ENCODE measurements around the gene NT5DC3.

NT5DC3 gene

GRCh38 chr12:103782399-103782798 lies 58.6 kb downstream of the NT5DC3 start:
- H2AFZ ChIP-seq (ENCODE audit: low read length): no peak overlapping the region

GRCh38 chr12:103780992-103781391 lies 60.0 kb downstream of the NT5DC3 start:
- no CpG with 5 or more reads among the region's 3 CpGs for WGBS, 2 donors (ENCODE audit: extremely low coverage in 2 of 2, insufficient read length in 2 of 2, insufficient replicate concordance in 1 of 2)
- Histone ChIP-seq H2AK5ac (ENCODE audit: low read depth, low read length) (no peak overlapping the region), H2BK120ac (ENCODE audit: low read depth, low read length) (no peak overlapping the region), H2AFZ (ENCODE audit: low read length) (no peak overlapping the region), H3K23ac (ENCODE audit: low read depth, low read length, poor library complexity) (no peak overlapping the region), H3K27me3 (ENCODE audit: control insufficient read depth in 3 of 3, insufficient read depth in 3 of 3, low read depth in 1 of 3, low read length in 3 of 3) (no peaks in the 10 kb centered on the region), H3K36me3 (replicated peaks in 1 of 2; ENCODE audit: control insufficient read depth in 2 of 2, insufficient read depth in 2 of 2, low read length in 2 of 2) (peaks cover 7 to 70% of the 10 kb centered on the region in 2 donors), H3K4me2 (ENCODE audit: insufficient read depth, low read length, poor library complexity, severe bottlenecking) (no peak overlapping the region), H4K8ac (ENCODE audit: low read depth, low read length) (no peak overlapping the region), H3K18ac (ENCODE audit: low read length) (no peak overlapping the region), H3K4me3 (ENCODE audit: low read length in 2 of 2) (no peak overlapping the region), H2BK5ac (ENCODE audit: low read length) (no peak overlapping the region), H3K14ac (ENCODE audit: low read length) (no peak overlapping the region), H3K79me1 (ENCODE audit: low read depth, low read length) (no peaks in the 10 kb centered on the region), H2BK15ac (ENCODE audit: low read length) (no peak overlapping the region), H3K9ac (ENCODE audit: low read depth, low read length, poor library complexity) (no peak overlapping the region), H4K91ac (ENCODE audit: low read depth, low read length, poor library complexity) (no peak overlapping the region), H3K4me1 (ENCODE audit: control insufficient read depth in 2 of 2, insufficient read depth in 1 of 2, low read depth in 1 of 2, low read length in 2 of 2) (peaks cover 0 to 4% of the 10 kb centered on the region in 2 donors), H2BK12ac (ENCODE audit: low read length) (no peak overlapping the region), H3K9me3 (replicated peaks in 1 of 2; ENCODE audit: control insufficient read depth in 2 of 2, insufficient read depth in 1 of 2, low read depth in 1 of 2, low read length in 2 of 2) (no peaks in the 10 kb centered on the region), H3K4ac (ENCODE audit: low read length) (no peak overlapping the region), H3K27ac (replicated peaks; ENCODE audit: low read length) (no peak overlapping the region)
- DNase-seq (ENCODE audit: low spot score): no peak

More at GRCh38 chr12:103782399-103782798, 58.6 kb downstream of the NT5DC3 start:
- no CpG with 5 or more reads among the region's 3 CpGs for WGBS, 2 donors (ENCODE audit: extremely low coverage in 2 of 2, insufficient read length in 2 of 2, insufficient replicate concordance in 1 of 2)
- Histone ChIP-seq H3K9me3 (replicated peaks in 1 of 2; ENCODE audit: control insufficient read depth in 2 of 2, insufficient read depth in 1 of 2, low read depth in 1 of 2, low read length in 2 of 2) (no peaks in the 10 kb centered on the region), H4K8ac (ENCODE audit: low read depth, low read length) (no peak overlapping the region), H3K27me3 (ENCODE audit: control insufficient read depth in 3 of 3, insufficient read depth in 3 of 3, low read depth in 1 of 3, low read length in 3 of 3) (no peaks in the 10 kb centered on the region), H2BK5ac (ENCODE audit: low read length) (no peak overlapping the region), H3K9ac (ENCODE audit: low read depth, low read length, poor library complexity) (no peak overlapping the region), H2BK15ac (ENCODE audit: low read length) (no peak overlapping the region), H3K27ac (replicated peaks; ENCODE audit: low read length) (no peak overlapping the region), H2BK120ac (ENCODE audit: low read depth, low read length) (no peak overlapping the region), H2BK12ac (ENCODE audit: low read length) (no peak overlapping the region), H4K91ac (ENCODE audit: low read depth, low read length, poor library complexity) (no peak overlapping the region), H3K4me3 (ENCODE audit: low read length in 2 of 2) (no peak overlapping the region), H3K4ac (ENCODE audit: low read length) (no peak overlapping the region), H3K4me1 (ENCODE audit: control insufficient read depth in 2 of 2, insufficient read depth in 1 of 2, low read depth in 1 of 2, low read length in 2 of 2) (peaks cover 0 to 4% of the 10 kb centered on the region in 2 donors), H2AK5ac (ENCODE audit: low read depth, low read length) (no peak overlapping the region), H3K4me2 (ENCODE audit: insufficient read depth, low read length, poor library complexity, severe bottlenecking) (no peak overlapping the region), H3K14ac (ENCODE audit: low read length) (no peak overlapping the region), H3K36me3 (replicated peaks in 1 of 2; ENCODE audit: control insufficient read depth in 2 of 2, insufficient read depth in 2 of 2, low read length in 2 of 2) (peaks cover 4 to 68% of the 10 kb centered on the region in 2 donors), H3K79me1 (ENCODE audit: low read depth, low read length) (no peaks in the 10 kb centered on the region), H3K18ac (ENCODE audit: low read length) (no peak overlapping the region), H3K23ac (ENCODE audit: low read depth, low read length, poor library complexity) (no peak overlapping the region)
- DNase-seq (ENCODE audit: low spot score): no peak

- Histone ChIP-seq H2BK12ac (ENCODE audit: low read length) (no peak overlapping the region), H3K27me3 (ENCODE audit: control insufficient read depth in 3 of 3, insufficient read depth in 3 of 3, low read depth in 1 of 3, low read length in 3 of 3) (no peaks in the 10 kb centered on the region), H3K4ac (ENCODE audit: low read length) (no peak overlapping the region), H2BK15ac (ENCODE audit: low read length) (no peak overlapping the region), H3K9me3 (replicated peaks in 1 of 2; ENCODE audit: control insufficient read depth in 2 of 2, insufficient read depth in 1 of 2, low read depth in 1 of 2, low read length in 2 of 2) (no peaks in the 10 kb centered on the region), H3K14ac (ENCODE audit: low read length) (no peak overlapping the region), H3K27ac (replicated peaks; ENCODE audit: low read length) (no peak overlapping the region), H2AFZ (ENCODE audit: low read length) (no peak overlapping the region), H3K4me3 (ENCODE audit: low read length in 2 of 2) (no peak overlapping the region), H4K91ac (ENCODE audit: low read depth, low read length, poor library complexity) (no peak overlapping the region), H3K4me1 (ENCODE audit: control insufficient read depth in 2 of 2, insufficient read depth in 1 of 2, low read depth in 1 of 2, low read length in 2 of 2) (peaks cover 0 to 4% of the 10 kb centered on the region in 2 donors), H4K8ac (ENCODE audit: low read depth, low read length) (no peak overlapping the region), H2BK5ac (ENCODE audit: low read length) (no peak overlapping the region), H2BK120ac (ENCODE audit: low read depth, low read length) (no peak overlapping the region), H3K36me3 (replicated peaks in 1 of 2; ENCODE audit: control insufficient read depth in 2 of 2, insufficient read depth in 2 of 2, low read length in 2 of 2) (peaks cover 7 to 73% of the 10 kb centered on the region in 2 donors), H3K23ac (ENCODE audit: low read depth, low read length, poor library complexity) (no peak overlapping the region), H3K79me1 (ENCODE audit: low read depth, low read length) (no peaks in the 10 kb centered on the region), H3K18ac (ENCODE audit: low read length) (no peak overlapping the region), H3K9ac (ENCODE audit: low read depth, low read length, poor library complexity) (no peak overlapping the region), H2AK5ac (ENCODE audit: low read depth, low read length) (no peak overlapping the region), H3K4me2 (ENCODE audit: insufficient read depth, low read length, poor library complexity, severe bottlenecking) (no peak overlapping the region)
- no peak for DNase-seq (ENCODE audit: low spot score)
- no CpG with 5 or more reads among the region's 4 CpGs for WGBS, 2 donors (ENCODE audit: extremely low coverage in 2 of 2, insufficient read length in 2 of 2, insufficient replicate concordance in 1 of 2)
Measured at GRCh38 chr12:103780093-103780440, 61.0 kb downstream of the NT5DC3 start.

GRCh38 chr12:103779410-103780092 lies 61.5 kb downstream of the NT5DC3 start:
- no peak overlapping the region for H2BK120ac ChIP-seq (ENCODE audit: low read depth, low read length)
- no peak overlapping the region for H4K8ac ChIP-seq (ENCODE audit: low read depth, low read length)
- no peaks in the 10 kb centered on the region for H3K27me3 ChIP-seq (ENCODE audit: control insufficient read depth in 3 of 3, insufficient read depth in 3 of 3, low read depth in 1 of 3, low read length in 3 of 3)
- no peak overlapping the region for H3K23ac ChIP-seq (ENCODE audit: low read depth, low read length, poor library complexity)
- H3K4ac ChIP-seq (ENCODE audit: low read length): no peak overlapping the region
- no peak overlapping the region for H2AFZ ChIP-seq (ENCODE audit: low read length)
- no peak overlapping the region for H2BK15ac ChIP-seq (ENCODE audit: low read length)
- DNase-seq (ENCODE audit: low spot score): no peak
- no peak overlapping the region for H3K14ac ChIP-seq (ENCODE audit: low read length)
- H3K9ac ChIP-seq (ENCODE audit: low read depth, low read length, poor library complexity): no peak overlapping the region
- no peak overlapping the region for H2BK5ac ChIP-seq (ENCODE audit: low read length)
- peaks cover 0 to 4% of the 10 kb centered on the region in 2 donors for H3K4me1 ChIP-seq (ENCODE audit: control insufficient read depth in 2 of 2, insufficient read depth in 1 of 2, low read depth in 1 of 2, low read length in 2 of 2)
- no peak overlapping the region for H2AK5ac ChIP-seq (ENCODE audit: low read depth, low read length)
- H3K18ac ChIP-seq (ENCODE audit: low read length): no peak overlapping the region
- H2BK12ac ChIP-seq (ENCODE audit: low read length): no peak overlapping the region
- H3K9me3 ChIP-seq (replicated peaks in 1 of 2; ENCODE audit: control insufficient read depth in 2 of 2, insufficient read depth in 1 of 2, low read depth in 1 of 2, low read length in 2 of 2): no peaks in the 10 kb centered on the region
- no peak overlapping the region for H3K4me3 ChIP-seq (ENCODE audit: low read length in 2 of 2)
- no peak overlapping the region for H4K91ac ChIP-seq (ENCODE audit: low read depth, low read length, poor library complexity)
- H3K79me1 ChIP-seq (ENCODE audit: low read depth, low read length): no peaks in the 10 kb centered on the region
- H3K36me3 ChIP-seq (replicated peaks in 1 of 2; ENCODE audit: control insufficient read depth in 2 of 2, insufficient read depth in 2 of 2, low read length in 2 of 2): peaks cover 7 to 71% of the 10 kb centered on the region in 2 donors
- H3K4me2 ChIP-seq (ENCODE audit: insufficient read depth, low read length, poor library complexity, severe bottlenecking): no peak overlapping the region
- WGBS, 2 donors (ENCODE audit: extremely low coverage in 2 of 2, insufficient read length in 2 of 2, insufficient replicate concordance in 1 of 2): no CpG with 5 or more reads among the region's 7 CpGs
- no peak overlapping the region for H3K27ac ChIP-seq (replicated peaks; ENCODE audit: low read length)
